HG03135 (cell line): ENCODE data around the gene MYO15B.

ENCODE experiments used
- ATAC-seq: cut with Tn5 transposase; IDR thresholded peaks from one replicate; pipeline ENCODE4 v1.9.1; 2021; ENCODE audit warnings: mild to moderate bottlenecking, moderate library complexity; ENCODE audit not compliant: unreplicated experiment

MYO15B gene

GRCh38 chr17:75654176-75654575 is 66.6 kb downstream of the MYO15B start:
- no peak for ATAC-seq

GRCh38 chr17:75658237-75658636 is 70.6 kb downstream of the MYO15B start:
- no peak for ATAC-seq

GRCh38 chr17:75661531-75661930 is 73.9 kb downstream of the MYO15B start:
- ATAC-seq = no peak

GRCh38 chr17:75662511-75662910 is 74.9 kb downstream of the MYO15B start:
- no peak for ATAC-seq

- ATAC-seq = peak; percentile 61
Observed at GRCh38 chr17:75664099-75664549, 76.5 kb downstream of the MYO15B start.

GRCh38 chr17:75665981-75666380 is 78.4 kb downstream of the MYO15B start:
- ATAC-seq = no peak

GRCh38 chr17:75666959-75667790 is 79.6 kb downstream of the MYO15B start, which contains the start of the genes RECQL5 and SAP30BP:
Gene RECQL5 (minus strand): TSS chr17:75667154. CDS start chr17:75666557, 597 bp downstream.
Gene SAP30BP (plus strand): TSS chr17:75667338. CDS start chr17:75667373, 35 bp downstream.
- peak; percentile 76 for ATAC-seq

- no peak for ATAC-seq
Observed at GRCh38 chr17:75667825-75668224, 80.2 kb downstream of the MYO15B start.

- ATAC-seq = no peak
Observed at GRCh38 chr17:75668489-75668888, 80.9 kb downstream of the MYO15B start.

- no peak for ATAC-seq
Observed at GRCh38 chr17:75670868-75671267, 83.3 kb downstream of the MYO15B start.

- no peak for ATAC-seq
Observed at GRCh38 chr17:75672011-75672410, 84.4 kb downstream of the MYO15B start.

- no peak for ATAC-seq
Observed at GRCh38 chr17:75673487-75673886, 85.9 kb downstream of the MYO15B start.
